GM23248 (cell line): ENCODE data around the gene SYNPO2.

Source experiments
- EZH2 ChIP-seq: fragments of 200-600 bp; sonication (generic); IDR thresholded peaks from 2 replicates; pipeline ENCODE4 v1.6.1; 2018; ENCODE audit warnings: antibody characterized with exemption, mild to moderate bottlenecking; ENCODE audit not compliant: insufficient read depth, poor library complexity, severe bottlenecking
- EZH2phosphoT487 ChIP-seq: fragments of 200-600 bp; sonication (generic); IDR thresholded peaks from 2 replicates; pipeline ENCODE4 v1.6.1; 2018; ENCODE audit warnings: antibody characterized with exemption, moderate library complexity, mild to moderate bottlenecking, low read depth; ENCODE audit not compliant: insufficient read depth

GRCh38 chr4:118991686-118992085, 103.0 kb downstream of the SYNPO2 start:
- TF ChIP-seq EZH2 (no peak), EZH2phosphoT487 (no peak)
